ENCODE measurements around the gene TTC31.
"Not testable (repeated sequence)": the region's sequence is repeated elsewhere in the genome, so short reads cannot be mapped to it uniquely, and the experiment has no call there.

TTC31 gene

DNA sequence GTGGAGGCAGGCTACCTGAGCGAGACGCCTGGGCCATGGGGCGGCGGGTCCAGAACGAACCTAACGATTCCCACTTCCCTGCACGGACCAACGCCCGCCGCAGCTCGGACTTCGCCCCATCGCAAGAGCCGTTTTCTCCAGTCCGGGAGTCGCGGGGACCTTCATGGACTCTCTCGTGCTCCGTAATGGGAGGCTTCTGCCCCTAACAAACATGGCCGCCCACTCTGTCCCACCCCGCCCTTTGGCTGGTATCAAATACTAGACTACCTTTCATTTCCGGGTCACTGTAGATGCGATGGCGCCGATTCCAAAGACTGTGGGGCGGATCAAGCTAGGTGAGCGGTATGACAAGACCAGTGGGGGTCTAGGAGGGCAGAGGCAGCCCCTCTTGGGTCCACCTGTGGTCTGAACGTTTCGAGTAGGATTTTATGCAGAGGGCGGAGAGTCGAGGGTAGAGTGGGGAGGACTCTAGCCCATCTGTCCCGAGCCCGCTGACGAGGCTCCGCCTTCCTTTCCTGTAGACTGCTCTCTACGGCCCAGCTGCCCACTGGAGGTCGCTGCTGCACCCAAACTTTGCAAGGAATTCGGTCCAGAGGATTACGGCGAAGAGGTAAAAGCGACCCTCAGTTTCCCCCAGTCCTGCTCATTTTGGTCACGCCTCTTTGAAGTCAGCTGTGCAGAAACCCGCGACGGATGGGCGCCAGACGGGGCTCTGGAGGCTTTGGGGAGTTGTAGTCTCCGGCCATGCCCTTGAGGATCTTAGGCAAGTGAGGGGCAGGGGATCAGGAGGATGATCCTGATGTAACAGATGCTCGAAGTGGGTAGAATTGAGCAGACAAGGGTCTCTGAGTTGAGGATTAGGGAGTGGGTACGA, at the start of gene TTC31, which contains the start of gene CCDC142:
Gene TTC31 (plus strand): TSS at position 281 of the 874 bp plus-strand sequence. CDS start 15 bp downstream, at position 296.
Gene CCDC142 (minus strand): TSS at position 198 of the 874 bp plus-strand sequence. CDS start 161 bp downstream, at position 37.
- peak; percentile 96 for DNase-seq

DNA sequence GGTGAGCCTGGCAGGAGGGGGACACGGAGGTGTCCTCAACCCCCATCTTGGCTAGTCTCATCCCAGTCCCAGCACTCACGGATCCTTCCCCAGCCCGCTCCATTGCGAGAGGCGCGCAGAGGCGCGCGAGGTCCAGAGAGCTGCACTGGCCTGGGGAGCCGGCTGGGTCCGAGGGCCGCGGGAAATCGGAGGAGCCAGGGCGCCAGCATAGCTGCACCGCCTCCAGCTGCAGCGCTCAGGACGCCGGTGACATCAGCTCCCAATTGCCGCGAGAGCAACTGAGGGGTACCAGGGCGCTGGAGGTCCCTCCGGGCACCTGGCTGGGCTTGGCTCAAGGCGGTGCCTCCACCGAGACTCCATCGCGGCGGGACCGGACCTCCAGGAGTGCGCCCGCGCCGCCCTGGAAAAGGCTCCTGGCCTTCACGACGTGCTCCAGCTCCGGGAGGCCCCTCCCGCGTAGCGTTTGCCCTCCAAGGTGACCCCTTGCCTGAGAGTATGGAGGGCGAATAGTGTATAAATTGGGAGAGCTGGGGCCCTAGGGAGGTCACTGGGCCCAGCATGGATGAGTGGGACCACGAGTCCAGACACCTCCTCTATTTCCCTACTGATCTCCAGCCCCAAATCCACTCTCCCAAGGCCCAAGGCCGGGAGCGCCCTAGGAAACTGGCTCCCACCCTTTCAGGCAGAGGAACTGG, 46.6 kb upstream of the TTC31 start:
- no peak for DNase-seq

- no peak for DNase-seq
Observed at GRCh38 chr2:74436848-74437695, 45.8 kb upstream of the TTC31 start.

GRCh38 chr2:74438248-74438647, 44.6 kb upstream of the TTC31 start:
- DNase-seq, result no peak

- no peak for DNase-seq
Observed at GRCh38 chr2:74439373-74439772, 43.5 kb upstream of the TTC31 start.

DNA sequence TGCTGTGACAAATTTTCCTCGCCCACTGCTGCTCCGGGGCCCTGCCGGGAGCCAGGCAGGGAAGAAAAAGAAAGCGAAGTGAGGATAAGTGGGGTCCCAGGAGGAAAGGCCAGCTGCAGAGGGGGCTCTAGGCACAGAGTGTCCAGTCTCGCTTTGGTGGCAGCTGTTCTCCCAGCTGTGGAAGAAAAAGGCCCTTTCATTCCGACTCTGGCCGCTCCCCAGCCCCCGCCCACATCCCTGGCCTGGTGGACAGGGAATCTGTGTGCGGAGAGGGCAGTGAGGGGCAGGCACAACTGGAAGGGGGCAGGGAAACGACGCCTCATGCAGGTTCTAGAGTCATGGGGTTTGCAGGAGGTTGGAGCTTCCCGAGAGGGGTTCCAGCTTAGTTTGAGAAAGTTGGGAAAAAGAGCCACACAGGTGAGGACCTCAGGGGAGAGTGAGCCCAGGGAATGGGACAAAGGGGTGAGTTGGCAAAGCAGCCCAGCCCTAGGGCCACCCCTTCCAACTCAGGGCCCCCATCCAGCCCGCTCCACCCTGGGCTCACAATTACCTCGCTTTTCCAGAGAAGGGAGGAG, 43.0 kb upstream of the TTC31 start:
- DNase-seq, result no peak

- peak; percentile 77 for DNase-seq
Observed at GRCh38 chr2:74440378-74441169, 42.3 kb upstream of the TTC31 start.

- no peak for DNase-seq
Observed at GRCh38 chr2:74441170-74441689, 41.7 kb upstream of the TTC31 start.

- DNase-seq, result peak; percentile 67
Observed at GRCh38 chr2:74441690-74442482, 41.0 kb upstream of the TTC31 start, which contains the start of gene RTKN. TSS of gene RTKN (minus strand) at chr2:74441937. CDS start at chr2:74441816, 121 bp downstream.

DNA sequence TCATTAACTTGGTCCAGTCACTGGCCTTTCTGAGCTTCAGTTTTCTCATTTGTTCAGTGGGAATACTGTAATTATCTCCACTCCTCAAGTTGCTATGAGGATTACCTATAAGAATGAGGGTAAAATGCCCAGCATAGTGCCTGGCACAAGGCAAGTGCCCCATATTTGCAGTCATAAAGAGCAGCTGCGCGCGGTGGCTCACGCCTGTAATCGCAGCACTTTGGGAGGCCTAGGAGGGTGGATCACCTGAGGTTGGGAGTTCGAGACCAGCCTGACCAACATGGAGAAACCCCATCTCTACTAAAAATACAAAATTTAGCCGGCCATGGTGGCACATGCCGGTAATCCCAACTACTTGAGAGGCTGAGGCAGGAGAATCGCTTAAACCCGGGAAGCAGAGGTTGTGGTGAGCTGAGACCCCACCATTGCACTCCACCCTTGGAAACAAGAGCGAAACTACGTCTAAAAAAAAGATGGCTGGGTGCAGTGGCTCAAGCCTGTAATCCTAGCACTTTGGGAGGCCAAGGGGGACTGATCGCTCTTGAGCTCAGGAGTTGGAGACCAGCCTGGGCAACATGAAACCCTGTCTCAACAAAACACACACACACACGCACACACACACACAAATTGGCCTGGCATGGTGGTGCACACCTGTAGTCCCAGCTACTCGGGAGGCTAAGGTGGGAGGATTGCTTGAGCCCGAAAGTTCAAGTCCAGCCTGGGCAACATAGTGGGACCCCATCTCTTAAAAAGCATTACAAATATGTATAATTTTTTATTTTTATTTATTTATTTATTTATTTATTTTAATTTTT, 40.2 kb upstream of the TTC31 start:
- DNase-seq, result not testable (repeated sequence)

DNA sequence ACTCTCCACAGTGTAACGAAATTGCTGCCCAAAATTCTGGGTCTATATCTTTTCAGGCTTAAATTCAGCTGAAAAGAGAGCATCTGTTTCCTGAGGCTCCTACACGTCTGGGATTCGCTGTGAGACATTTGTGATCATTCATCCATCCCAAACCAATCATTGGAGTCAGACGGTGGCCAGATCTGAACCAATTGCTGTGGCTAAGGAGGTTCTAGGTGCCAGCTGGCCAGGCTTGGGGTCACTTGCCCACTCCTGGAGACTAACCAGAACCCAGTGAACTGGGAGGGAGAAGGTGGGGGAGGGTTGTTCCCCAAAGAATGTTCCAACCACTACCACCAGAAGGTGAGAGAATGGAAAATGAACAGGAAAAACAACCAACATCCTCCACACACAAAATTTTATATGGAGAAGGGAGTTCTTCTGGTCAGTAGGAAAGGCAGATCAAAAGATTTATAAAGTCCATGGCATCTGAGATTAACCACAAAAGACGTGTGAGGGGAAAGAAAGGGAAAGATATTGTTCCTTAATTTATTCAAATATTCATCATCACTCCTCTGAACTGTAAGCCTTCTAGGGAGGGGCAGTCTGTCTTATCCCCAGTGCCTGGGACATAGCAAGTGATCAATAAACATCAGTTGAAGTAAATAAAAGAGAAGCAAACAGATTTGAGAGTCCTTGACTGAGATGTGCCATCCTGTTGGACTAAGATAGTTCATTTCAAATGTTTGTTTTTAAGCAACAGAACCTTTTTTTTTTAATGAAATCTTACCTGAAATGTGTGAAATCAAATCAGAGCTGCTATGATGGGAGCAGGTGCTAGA, 38.2 kb upstream of the TTC31 start:
- no peak for DNase-seq

DNA sequence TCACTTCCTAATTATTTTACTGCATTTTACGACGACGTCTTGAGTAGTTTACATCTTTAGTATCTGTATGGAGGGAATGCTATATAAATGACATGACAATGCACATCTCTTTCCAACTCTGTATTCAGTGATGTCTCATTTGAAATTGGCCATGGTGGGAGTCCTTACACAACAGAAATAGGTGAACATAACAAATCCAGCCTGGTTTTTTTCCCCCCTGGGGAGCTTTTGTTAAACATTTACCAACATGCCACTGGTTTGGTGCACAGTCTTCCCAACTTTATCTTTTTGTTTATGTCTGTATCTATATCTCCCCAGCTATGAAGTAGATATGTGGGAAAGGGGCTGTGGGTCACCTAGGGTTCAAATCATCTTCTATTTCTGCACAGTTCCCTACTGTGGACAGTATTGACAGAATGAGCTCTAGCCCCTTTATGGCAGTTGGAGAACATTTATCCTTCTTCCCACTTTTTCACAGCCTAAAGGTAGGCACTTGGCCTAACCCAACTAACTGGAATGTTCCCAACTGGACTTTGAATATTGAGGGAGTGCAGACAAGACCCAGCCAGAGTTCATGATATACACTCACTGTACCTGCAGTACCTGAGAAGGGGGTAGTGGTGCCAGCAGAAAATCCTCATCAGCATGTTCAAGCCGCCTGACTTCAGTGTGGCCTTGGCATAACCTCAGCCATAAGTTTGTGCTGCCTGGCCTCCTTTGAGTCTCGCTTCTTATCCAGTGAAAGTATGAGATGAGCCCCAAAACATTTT, 35.5 kb upstream of the TTC31 start:
- no peak for DNase-seq

- DNase-seq, result no peak
Observed at GRCh38 chr2:74448771-74449170, 34.1 kb upstream of the TTC31 start.

DNA sequence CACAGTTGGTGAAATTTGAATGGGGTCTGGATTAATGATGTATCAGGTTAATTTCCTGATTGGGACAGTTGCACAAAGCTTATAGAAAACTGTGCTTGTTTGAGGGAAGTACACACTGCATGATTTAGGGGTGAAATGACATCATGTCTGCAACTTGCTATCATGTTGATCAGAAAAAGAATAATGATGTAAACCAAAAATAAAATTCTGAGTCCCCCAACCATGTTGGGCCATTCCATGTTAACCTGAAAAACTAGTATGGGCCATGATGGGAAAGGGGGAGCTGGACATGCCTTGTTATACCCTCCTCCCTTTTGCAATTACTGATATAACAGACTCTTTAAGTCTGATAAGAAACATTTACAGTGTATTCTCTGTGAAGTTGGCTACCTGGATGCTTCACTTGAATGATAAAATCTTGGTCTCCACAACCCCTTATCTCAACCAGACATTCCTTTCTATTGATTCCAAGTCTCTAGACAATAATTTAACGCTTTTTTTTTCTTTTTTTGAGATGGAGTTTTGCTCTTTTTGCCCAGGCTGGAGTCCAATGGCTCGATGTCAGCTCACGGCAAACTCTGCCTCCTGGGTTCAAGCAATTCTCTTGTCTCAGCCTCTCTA, 32.2 kb upstream of the TTC31 start:
- DNase-seq, result no peak

DNA sequence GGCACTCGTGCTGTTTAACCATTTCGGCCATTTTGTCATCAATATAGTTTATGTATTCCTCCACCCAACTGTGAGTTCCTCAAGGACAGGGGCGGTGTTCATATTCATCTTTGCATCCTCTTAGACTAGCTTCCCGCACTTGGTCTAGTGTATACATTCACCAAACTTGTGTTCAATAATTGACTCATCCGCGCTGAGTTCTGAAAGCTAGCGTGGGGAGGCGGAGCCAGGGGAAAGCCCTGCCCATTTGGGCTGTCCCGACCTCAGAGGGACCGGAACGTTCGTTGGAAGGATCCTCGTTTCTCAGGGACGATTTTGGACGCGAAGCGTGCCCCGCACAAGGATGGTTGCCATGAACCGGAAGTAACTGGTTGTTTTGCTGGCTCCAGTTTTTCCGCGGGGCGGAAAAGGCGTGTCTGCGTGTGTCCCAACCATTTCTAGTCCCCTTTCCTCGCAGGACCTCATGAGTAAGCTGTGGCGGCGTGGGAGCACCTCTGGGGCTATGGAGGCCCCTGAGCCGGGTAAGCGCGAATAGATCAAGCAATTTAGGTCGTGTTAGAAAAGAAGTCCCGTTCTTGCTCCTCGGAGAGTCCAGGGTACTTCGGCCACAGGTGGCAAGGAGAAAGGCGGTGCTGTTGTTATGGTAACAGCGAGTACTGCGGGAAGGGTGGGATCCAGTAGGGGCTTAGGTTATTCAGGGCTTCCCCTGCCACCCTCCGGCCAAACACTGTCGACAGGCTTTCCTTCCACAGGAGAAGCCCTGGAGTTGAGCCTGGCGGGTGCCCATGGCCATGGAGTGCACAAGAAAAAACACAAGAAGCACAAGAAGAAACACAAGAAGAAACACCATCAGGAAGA, 28.0 kb upstream of the TTC31 start, which contains the start of gene INO80B:
Gene INO80B (plus strand): TSS at position 434 of the 858 bp plus-strand sequence. CDS start 30 bp downstream, at position 464.
- peak; percentile 98 for DNase-seq

DNA sequence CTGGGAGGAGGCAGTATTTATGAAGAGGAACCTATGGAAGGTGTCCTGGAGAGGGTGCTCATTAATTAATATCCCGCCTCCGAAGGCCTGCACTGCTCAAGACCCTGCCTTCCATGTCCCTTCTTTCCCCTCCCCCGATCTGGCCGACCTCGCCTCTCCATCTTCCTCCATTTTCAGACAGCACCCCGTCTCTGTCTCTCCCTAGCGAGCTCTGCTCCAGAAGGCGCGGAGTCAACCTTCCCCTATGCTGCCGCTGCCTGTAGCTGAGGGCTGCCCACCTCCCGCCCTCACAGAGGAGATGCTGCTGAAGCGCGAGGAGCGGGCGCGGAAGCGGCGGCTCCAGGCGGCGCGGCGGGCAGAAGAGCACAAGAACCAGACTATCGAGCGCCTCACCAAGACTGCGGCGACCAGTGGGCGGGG, 25.7 kb upstream of the TTC31 start:
- no peak for DNase-seq
